GM12878 (cell line): ENCODE results near the gene ABCB8. TPM values are rescaled to one million over a fixed set of nuclear protein-coding genes. Genes with fewer than 3 reads are reported as not detected.

ENCODE experiments used
- EP300 ChIP-seq, 2 experiments: fragments of 150-350 bp in 1 of 2; IDR thresholded peaks; 2 replicates each; pipeline ENCODE4 v1.6.1; 2011 to 2012; ENCODE audit warnings: low read depth in 2 of 2, low read length in 2 of 2, borderline replicate concordance in 1 of 2, improper control_type of control experiment in 1 of 2, inconsistent platforms in 1 of 2; ENCODE audit not compliant: control insufficient read depth in 1 of 2
- HDAC6 ChIP-seq: fragments of 200-600 bp; sonication (generic); IDR thresholded peaks from one replicate; pipeline ENCODE4 v1.8.0; 2017; ENCODE audit warnings: antibody characterized with exemption; ENCODE audit not compliant: unreplicated experiment
- NFYA ChIP-seq: IDR thresholded peaks from 2 replicates; pipeline ENCODE4 v1.6.1; 2011; ENCODE audit warnings: low read depth, mild to moderate bottlenecking, low read length, improper control_type of control experiment, borderline replicate concordance
- RBBP5 ChIP-seq: fragments of 200-600 bp; sonication (generic); conservative IDR thresholded peaks from 2 replicates; pipeline ENCODE4 v1.6.1; 2016
- SMAD1 ChIP-seq: fragments of 450-650 bp; IDR thresholded peaks from 2 replicates; pipeline ENCODE4 v1.6.1; 2018; ENCODE audit warnings: mild to moderate bottlenecking, low read depth; ENCODE audit not compliant: partially characterized antibody
- SMARCA5 ChIP-seq: fragments of 450-650 bp; IDR thresholded peaks from 2 replicates; pipeline ENCODE4 v1.6.1; 2017; ENCODE audit warnings: mild to moderate bottlenecking
- TCF3 ChIP-seq: IDR thresholded peaks from 2 replicates; pipeline ENCODE4 v1.6.1; 2012; ENCODE audit warnings: low read depth, mild to moderate bottlenecking, low read length, borderline replicate concordance; ENCODE audit not compliant: insufficient read depth
- ZNF274 ChIP-seq: IDR thresholded peaks from one replicate; pipeline ENCODE4 v1.8.0; 2011; ENCODE audit not compliant: insufficient read length, insufficient read depth
- polyA plus RNA-seq, 11 experiments: library from polyadenylated mRNA; depleted of rRNA in 4 of 11; unstranded in 6 of 11; stranded (reverse) in 5 of 11; fragments of >200 nt; fragmentation: Nextera tagmentation in 4 of 11; fragmentation: Illumina TruSeq in 1 of 11; extraction: Ambion mirVana in 4 of 11; extraction: Trizol in 1 of 11; gene quantifications; 1 replicate in 1 of 11; 2 replicates in 10 of 11; pipeline versions ENCODE4 v1.2.1 to v1.2.3, GENCODE V29; 2011 to 2016; ENCODE audit warnings: inconsistent platforms in 2 of 11, missing spikeins in 2 of 11, low read depth in 1 of 11
- total RNA-seq, 4 experiments: library from RNA; depleted of rRNA in 3 of 4; stranded (reverse); fragments of >200 nt in 3 of 4; fragmentation: Illumina TruSeq in 1 of 4; extraction: Trizol in 1 of 4; gene quantifications; 2 replicates each; pipeline versions ENCODE4 v1.2.1 to v1.2.3, GENCODE V29; 2013 to 2021
- TF ChIP-seq, protein P1 (sequence below): fragments of 450-650 bp; IDR thresholded peaks from 2 replicates; pipeline ENCODE4 v1.6.1; 2017; ENCODE audit warnings: mild to moderate bottlenecking, low read depth, inconsistent platforms; ENCODE audit not compliant: poor library complexity, severe bottlenecking
- TF ChIP-seq, protein P2 (sequence below): fragments of 450-650 bp; IDR thresholded peaks from 2 replicates; pipeline ENCODE4 v1.6.1; 2017; ENCODE audit warnings: borderline replicate concordance
- TF ChIP-seq, protein P3 (sequence below): IDR thresholded peaks from 2 replicates; pipeline ENCODE4 v1.6.1; 2012; ENCODE audit warnings: low read depth, low read length, improper control_type of control experiment
- TF ChIP-seq, protein P4 (sequence below): fragments of 450-650 bp; formaldehyde crosslinking; IDR thresholded peaks from 2 replicates; pipeline ENCODE4 v1.5.0; 2022; ENCODE audit warnings: mild to moderate bottlenecking, missing genetic modification characterization
- TF ChIP-seq, protein P5 (sequence below): fragments of 450-650 bp; IDR thresholded peaks from 2 replicates; pipeline ENCODE4 v1.6.1; 2018; ENCODE audit warnings: mild to moderate bottlenecking, low read depth, moderate library complexity; ENCODE audit not compliant: partially characterized antibody
- TF ChIP-seq, protein P6 (sequence below): fragments of 450-650 bp; IDR thresholded peaks from 2 replicates; pipeline ENCODE4 v1.6.1; 2017; ENCODE audit warnings: low read depth, mild to moderate bottlenecking, moderate library complexity

ABCB8 gene
- total and polyA plus RNA-seq, 10 of the 15 experiments (the other 5 are each of a cell fraction or from before 2014, with no cell fraction given) = 0.77 to 34.8 (median 18.9) TPM

DNA sequence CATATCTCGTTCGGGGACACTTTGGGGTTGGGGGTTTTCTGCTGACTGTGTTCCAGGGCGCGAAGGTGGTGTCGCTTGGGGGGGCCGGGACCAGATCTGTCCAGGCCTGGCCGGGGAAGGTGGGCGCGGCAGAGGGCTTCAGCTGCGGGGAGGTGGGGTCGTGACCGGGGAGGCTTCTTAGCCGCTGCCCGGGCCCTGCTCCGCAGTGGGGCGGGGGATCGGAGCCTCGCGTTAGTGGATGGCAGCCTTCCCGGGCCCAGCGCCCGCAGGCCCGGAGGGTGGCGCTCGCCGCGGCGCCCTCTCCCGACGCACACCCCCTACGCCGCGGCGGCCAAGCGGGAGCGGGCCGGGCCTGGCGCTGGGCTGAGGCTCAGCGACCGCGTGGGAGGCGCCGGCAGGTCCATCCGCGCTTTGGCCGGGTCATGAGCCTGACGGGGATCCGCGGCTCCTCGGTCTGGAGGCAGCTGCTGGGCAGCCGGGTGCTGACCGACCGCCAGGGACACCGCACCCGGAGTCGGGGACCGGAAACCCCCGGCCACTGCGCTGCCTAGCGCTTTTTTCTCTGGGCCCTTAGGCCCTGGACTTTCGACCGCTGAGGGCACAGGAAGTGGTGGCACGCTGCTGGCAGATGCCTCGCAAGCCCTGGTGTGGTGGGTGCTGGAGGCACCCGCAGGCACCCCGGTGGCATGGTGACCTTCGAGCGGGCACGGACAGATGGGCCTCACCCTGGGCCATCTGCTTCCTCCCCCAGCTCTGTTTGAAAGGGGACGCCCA is 59.2 kb downstream of the ABCB8 start (continued):
- TF ChIP-seq SMAD1 (no peak), HDAC6 (no peak), RBBP5 (no peak), NFYA (no peak), ZNF274 (no peak), SMARCA5 (peak; percentile 79), TCF3 (no peak), EP300 (IDR thresholded peaks at IDR 0.05; ENCODE audit: borderline replicate concordance in 1 of 2, control insufficient read depth in 1 of 2, low read depth in 2 of 2, low read length in 2 of 2) (no peak)
- TF ChIP-seq, protein P1, sequence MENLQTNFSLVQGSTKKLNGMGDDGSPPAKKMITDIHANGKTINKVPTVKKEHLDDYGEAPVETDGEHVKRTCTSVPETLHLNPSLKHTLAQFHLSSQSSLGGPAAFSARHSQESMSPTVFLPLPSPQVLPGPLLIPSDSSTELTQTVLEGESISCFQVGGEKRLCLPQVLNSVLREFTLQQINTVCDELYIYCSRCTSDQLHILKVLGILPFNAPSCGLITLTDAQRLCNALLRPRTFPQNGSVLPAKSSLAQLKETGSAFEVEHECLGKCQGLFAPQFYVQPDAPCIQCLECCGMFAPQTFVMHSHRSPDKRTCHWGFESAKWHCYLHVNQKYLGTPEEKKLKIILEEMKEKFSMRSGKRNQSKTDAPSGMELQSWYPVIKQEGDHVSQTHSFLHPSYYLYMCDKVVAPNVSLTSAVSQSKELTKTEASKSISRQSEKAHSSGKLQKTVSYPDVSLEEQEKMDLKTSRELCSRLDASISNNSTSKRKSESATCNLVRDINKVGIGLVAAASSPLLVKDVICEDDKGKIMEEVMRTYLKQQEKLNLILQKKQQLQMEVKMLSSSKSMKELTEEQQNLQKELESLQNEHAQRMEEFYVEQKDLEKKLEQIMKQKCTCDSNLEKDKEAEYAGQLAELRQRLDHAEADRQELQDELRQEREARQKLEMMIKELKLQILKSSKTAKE = no peak
- TF ChIP-seq, protein P2, sequence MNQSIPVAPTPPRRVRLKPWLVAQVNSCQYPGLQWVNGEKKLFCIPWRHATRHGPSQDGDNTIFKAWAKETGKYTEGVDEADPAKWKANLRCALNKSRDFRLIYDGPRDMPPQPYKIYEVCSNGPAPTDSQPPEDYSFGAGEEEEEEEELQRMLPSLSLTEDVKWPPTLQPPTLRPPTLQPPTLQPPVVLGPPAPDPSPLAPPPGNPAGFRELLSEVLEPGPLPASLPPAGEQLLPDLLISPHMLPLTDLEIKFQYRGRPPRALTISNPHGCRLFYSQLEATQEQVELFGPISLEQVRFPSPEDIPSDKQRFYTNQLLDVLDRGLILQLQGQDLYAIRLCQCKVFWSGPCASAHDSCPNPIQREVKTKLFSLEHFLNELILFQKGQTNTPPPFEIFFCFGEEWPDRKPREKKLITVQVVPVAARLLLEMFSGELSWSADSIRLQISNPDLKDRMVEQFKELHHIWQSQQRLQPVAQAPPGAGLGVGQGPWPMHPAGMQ = no peak
- TF ChIP-seq, protein P3, sequence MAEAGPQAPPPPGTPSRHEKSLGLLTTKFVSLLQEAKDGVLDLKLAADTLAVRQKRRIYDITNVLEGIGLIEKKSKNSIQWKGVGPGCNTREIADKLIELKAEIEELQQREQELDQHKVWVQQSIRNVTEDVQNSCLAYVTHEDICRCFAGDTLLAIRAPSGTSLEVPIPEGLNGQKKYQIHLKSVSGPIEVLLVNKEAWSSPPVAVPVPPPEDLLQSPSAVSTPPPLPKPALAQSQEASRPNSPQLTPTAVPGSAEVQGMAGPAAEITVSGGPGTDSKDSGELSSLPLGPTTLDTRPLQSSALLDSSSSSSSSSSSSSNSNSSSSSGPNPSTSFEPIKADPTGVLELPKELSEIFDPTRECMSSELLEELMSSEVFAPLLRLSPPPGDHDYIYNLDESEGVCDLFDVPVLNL = no peak
- TF ChIP-seq, protein P4, sequence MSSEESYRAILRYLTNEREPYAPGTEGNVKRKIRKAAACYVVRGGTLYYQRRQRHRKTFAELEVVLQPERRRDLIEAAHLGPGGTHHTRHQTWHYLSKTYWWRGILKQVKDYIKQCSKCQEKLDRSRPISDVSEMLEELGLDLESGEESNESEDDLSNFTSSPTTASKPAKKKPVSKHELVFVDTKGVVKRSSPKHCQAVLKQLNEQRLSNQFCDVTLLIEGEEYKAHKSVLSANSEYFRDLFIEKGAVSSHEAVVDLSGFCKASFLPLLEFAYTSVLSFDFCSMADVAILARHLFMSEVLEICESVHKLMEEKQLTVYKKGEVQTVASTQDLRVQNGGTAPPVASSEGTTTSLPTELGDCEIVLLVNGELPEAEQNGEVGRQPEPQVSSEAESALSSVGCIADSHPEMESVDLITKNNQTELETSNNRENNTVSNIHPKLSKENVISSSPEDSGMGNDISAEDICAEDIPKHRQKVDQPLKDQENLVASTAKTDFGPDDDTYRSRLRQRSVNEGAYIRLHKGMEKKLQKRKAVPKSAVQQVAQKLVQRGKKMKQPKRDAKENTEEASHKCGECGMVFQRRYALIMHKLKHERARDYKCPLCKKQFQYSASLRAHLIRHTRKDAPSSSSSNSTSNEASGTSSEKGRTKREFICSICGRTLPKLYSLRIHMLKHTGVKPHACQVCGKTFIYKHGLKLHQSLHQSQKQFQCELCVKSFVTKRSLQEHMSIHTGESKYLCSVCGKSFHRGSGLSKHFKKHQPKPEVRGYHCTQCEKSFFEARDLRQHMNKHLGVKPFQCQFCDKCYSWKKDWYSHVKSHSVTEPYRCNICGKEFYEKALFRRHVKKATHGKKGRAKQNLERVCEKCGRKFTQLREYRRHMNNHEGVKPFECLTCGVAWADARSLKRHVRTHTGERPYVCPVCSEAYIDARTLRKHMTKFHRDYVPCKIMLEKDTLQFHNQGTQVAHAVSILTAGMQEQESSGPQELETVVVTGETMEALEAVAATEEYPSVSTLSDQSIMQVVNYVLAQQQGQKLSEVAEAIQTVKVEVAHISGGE (CRISPR knock-in tag) = no peak
- TF ChIP-seq, protein P5, sequence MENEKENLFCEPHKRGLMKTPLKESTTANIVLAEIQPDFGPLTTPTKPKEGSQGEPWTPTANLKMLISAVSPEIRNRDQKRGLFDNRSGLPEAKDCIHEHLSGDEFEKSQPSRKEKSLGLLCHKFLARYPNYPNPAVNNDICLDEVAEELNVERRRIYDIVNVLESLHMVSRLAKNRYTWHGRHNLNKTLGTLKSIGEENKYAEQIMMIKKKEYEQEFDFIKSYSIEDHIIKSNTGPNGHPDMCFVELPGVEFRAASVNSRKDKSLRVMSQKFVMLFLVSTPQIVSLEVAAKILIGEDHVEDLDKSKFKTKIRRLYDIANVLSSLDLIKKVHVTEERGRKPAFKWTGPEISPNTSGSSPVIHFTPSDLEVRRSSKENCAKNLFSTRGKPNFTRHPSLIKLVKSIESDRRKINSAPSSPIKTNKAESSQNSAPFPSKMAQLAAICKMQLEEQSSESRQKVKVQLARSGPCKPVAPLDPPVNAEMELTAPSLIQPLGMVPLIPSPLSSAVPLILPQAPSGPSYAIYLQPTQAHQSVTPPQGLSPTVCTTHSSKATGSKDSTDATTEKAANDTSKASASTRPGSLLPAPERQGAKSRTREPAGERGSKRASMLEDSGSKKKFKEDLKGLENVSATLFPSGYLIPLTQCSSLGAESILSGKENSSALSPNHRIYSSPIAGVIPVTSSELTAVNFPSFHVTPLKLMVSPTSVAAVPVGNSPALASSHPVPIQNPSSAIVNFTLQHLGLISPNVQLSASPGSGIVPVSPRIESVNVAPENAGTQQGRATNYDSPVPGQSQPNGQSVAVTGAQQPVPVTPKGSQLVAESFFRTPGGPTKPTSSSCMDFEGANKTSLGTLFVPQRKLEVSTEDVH = no peak
- TF ChIP-seq, protein P6, sequence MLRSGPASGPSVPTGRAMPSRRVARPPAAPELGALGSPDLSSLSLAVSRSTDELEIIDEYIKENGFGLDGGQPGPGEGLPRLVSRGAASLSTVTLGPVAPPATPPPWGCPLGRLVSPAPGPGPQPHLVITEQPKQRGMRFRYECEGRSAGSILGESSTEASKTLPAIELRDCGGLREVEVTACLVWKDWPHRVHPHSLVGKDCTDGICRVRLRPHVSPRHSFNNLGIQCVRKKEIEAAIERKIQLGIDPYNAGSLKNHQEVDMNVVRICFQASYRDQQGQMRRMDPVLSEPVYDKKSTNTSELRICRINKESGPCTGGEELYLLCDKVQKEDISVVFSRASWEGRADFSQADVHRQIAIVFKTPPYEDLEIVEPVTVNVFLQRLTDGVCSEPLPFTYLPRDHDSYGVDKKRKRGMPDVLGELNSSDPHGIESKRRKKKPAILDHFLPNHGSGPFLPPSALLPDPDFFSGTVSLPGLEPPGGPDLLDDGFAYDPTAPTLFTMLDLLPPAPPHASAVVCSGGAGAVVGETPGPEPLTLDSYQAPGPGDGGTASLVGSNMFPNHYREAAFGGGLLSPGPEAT = peak; percentile 45; the same call in 1 of the 2 replicates
